NCI-H446 (cell line): ENCODE results near the gene NEDD8.

Experiments used
- DNase-seq, 2 experiments: peaks; one replicate each; lab custom pipeline; 2025; lab: John Stamatoyannopoulos, UW

Gene NEDD8

GRCh38 chr14:24196071-24197055, 35.8 kb downstream of the NEDD8 start:
- DNase-seq = peak in 1 of 2 experiments; percentile 21

- DNase-seq = peak; percentile 49 to 83
These were observed 36.7 kb downstream of the NEDD8 start, which contains the start of gene TM9SF1 for GRCh38 chr14:24195186-24196070. TSS of gene TM9SF1 (minus strand) at chr14:24195441. CDS start at chr14:24195019, 422 bp downstream.

GRCh38 chr14:24194873-24195185, 37.3 kb downstream of the NEDD8 start:
- DNase-seq = no peak

- no peak for DNase-seq
These were observed 37.8 kb downstream of the NEDD8 start for GRCh38 chr14:24194186-24194872.

- no peak for DNase-seq
These were observed 39.2 kb downstream of the NEDD8 start for GRCh38 chr14:24192933-24193332.

GRCh38 chr14:24190416-24190815, 41.8 kb downstream of the NEDD8 start:
- DNase-seq = no peak

- no peak for DNase-seq
These were observed 42.7 kb downstream of the NEDD8 start for GRCh38 chr14:24189460-24189859.

- no peak for DNase-seq
These were observed 43.1 kb downstream of the NEDD8 start for GRCh38 chr14:24189059-24189375.

- peak; percentile 94 to 99 for DNase-seq
These were observed 43.7 kb downstream of the NEDD8 start, which contains the start of gene IPO4 for GRCh38 chr14:24188251-24189058. TSS of gene IPO4 (minus strand) at chr14:24188816. CDS start at chr14:24188787, 29 bp downstream.

GRCh38 chr14:24187539-24187915, 44.6 kb downstream of the NEDD8 start:
- no peak for DNase-seq

- no peak for DNase-seq
These were observed 45.2 kb downstream of the NEDD8 start for GRCh38 chr14:24186831-24187538.

GRCh38 chr14:24185741-24186140, 46.4 kb downstream of the NEDD8 start:
- no peak for DNase-seq

GRCh38 chr14:24185026-24185425, 47.1 kb downstream of the NEDD8 start:
- no peak for DNase-seq

GRCh38 chr14:24184104-24184970, 47.8 kb downstream of the NEDD8 start:
- DNase-seq = no peak

- no peak for DNase-seq
These were observed 49.1 kb downstream of the NEDD8 start for GRCh38 chr14:24183014-24183481.

- DNase-seq = no peak
These were observed 49.9 kb downstream of the NEDD8 start for GRCh38 chr14:24182110-24182882.

GRCh38 chr14:24181371-24182077, 50.6 kb downstream of the NEDD8 start:
- DNase-seq = no peak
